Measurements from ENCODE around the gene GSAP. TPM values are rescaled to one million over a fixed set of nuclear protein-coding genes. Genes with fewer than 3 reads are reported as not detected.

Gene GSAP
- total and polyA plus RNA-seq, 12 donors: 1.7 to 23.7 (median 7.9) TPM

DNA sequence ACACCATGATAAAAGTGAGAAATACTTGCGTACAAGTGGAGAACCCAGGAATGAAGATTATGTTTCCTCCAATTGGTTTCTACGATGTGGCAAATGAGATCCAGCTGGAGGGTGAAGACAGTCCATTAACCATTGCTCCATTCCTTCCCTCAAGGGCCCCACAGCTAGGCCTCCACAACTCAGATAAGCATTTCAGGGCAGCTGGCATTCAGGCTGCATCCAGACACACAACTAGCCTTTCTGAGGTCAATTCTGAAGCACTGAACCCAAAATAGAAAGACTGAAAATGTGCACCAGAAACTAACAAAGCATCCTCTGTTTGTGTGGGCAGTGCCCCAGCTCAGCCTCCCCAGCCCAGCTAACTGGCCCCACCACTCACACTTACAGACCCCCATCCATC, 94.8 kb downstream of the GSAP start:
- Histone ChIP-seq H3K4me3 (no peak overlapping the region), H3K36me3 (peaks cover 0 to 68% (median 3%) of the 10 kb centered on the region in 9 donors), H3K4me1 (peaks cover 0 to 17% (median 7%) of the 10 kb centered on the region in 9 donors), H3K9me3 (no peaks in the 10 kb centered on the region), H3K27ac (peak overlapping the region in 1 of 10 donors; percentile 22), H3K27me3 (no peaks in the 10 kb centered on the region)
- TF ChIP-seq, protein P1, sequence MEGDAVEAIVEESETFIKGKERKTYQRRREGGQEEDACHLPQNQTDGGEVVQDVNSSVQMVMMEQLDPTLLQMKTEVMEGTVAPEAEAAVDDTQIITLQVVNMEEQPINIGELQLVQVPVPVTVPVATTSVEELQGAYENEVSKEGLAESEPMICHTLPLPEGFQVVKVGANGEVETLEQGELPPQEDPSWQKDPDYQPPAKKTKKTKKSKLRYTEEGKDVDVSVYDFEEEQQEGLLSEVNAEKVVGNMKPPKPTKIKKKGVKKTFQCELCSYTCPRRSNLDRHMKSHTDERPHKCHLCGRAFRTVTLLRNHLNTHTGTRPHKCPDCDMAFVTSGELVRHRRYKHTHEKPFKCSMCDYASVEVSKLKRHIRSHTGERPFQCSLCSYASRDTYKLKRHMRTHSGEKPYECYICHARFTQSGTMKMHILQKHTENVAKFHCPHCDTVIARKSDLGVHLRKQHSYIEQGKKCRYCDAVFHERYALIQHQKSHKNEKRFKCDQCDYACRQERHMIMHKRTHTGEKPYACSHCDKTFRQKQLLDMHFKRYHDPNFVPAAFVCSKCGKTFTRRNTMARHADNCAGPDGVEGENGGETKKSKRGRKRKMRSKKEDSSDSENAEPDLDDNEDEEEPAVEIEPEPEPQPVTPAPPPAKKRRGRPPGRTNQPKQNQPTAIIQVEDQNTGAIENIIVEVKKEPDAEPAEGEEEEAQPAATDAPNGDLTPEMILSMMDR (IDR thresholded peaks at IDR 0.05): no peak
- no peak for DNase-seq
- intact Hi-C loops (cut with DNase I): loop anchor here in 3 of 10 donors (10.0 kb wide), 2 partner anchors 76 to 196 kb away; partner anchors contain the start of gene CCDC146 (in 2 of the 3)
- 35 to 61% methylated on average over 2 of the region's 2 CpGs for WGBS, 2 donors
- ATAC-seq: peak in 1 of 8 donors; percentile 63

DNA sequence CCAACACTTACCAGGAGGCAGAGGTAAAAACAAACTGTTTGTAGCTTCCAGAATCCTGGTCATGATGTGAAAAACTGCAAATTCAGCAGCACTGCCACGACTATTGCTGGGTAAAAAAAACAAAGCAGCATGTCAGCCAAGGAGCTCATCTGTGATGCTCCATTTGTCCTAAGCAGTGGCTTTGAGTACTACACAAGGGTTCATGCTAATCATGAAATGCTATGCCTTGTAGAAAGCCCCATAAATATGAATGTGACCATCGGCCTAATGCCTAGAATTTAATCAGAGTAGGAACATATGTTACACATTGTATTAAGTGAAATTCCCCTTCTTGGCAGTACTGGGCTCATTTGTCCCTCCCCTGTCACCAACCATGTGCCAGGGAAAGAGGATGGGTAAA, 95.4 kb downstream of the GSAP start:
- peaks cover 0 to 17% (median 7%) of the 10 kb centered on the region in 9 donors for H3K4me1 ChIP-seq
- H3K27me3 ChIP-seq: no peaks in the 10 kb centered on the region
- TF ChIP-seq, protein P1 (IDR thresholded peaks at IDR 0.05): no peak
- intact Hi-C loops (cut with DNase I): loop anchor here in 3 of 10 donors (10.0 kb wide), 2 partner anchors 76 to 196 kb away; partner anchors contain the start of gene CCDC146 (in 2 of the 3)
- H3K9me3 ChIP-seq: no peaks in the 10 kb centered on the region
- H3K27ac ChIP-seq: no peak overlapping the region
- WGBS, 2 donors: 58 to 70% methylated on average over 2 of the region's 2 CpGs
- DNase-seq: no peak
- H3K36me3 ChIP-seq: peaks cover 0 to 66% (median 3%) of the 10 kb centered on the region in 9 donors
- ATAC-seq: no peak
- H3K4me3 ChIP-seq: no peak overlapping the region

DNA sequence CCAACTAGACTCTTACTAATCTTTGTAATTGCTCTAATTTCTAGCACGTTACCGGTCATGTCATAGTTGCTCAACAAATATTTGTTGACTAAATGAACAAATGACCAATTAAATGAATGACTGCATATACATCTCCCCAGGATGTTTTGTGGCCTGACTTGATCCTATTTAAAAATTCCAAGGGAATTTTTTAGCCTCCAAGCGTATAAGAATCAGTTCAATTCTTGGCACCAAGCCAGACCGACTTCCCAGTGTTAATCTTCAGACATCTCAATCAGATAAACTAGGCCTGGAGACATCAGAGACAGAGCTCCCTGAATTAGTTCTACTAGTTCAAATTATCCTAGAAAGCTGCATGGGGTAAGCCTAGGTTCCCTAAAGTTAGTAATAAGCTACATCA, 96.0 kb downstream of the GSAP start:
- Histone ChIP-seq H3K27ac (no peak overlapping the region), H3K4me3 (no peak overlapping the region), H3K27me3 (no peaks in the 10 kb centered on the region), H3K4me1 (peaks cover 0 to 17% (median 7%) of the 10 kb centered on the region in 9 donors), H3K9me3 (no peaks in the 10 kb centered on the region), H3K36me3 (peaks cover 0 to 69% (median 3%) of the 10 kb centered on the region in 9 donors)
- ATAC-seq: no peak
- TF ChIP-seq, protein P1 (IDR thresholded peaks at IDR 0.05): no peak
- intact Hi-C loops (cut with DNase I): loop anchor here in 3 of 10 donors (10.0 kb wide), 2 partner anchors 75 to 195 kb away; partner anchors contain the start of gene CCDC146 (in 2 of the 3)
- WGBS, 2 donors: 79 to 87% methylated on average over 4 of the region's 4 CpGs
- no peak for DNase-seq

DNA sequence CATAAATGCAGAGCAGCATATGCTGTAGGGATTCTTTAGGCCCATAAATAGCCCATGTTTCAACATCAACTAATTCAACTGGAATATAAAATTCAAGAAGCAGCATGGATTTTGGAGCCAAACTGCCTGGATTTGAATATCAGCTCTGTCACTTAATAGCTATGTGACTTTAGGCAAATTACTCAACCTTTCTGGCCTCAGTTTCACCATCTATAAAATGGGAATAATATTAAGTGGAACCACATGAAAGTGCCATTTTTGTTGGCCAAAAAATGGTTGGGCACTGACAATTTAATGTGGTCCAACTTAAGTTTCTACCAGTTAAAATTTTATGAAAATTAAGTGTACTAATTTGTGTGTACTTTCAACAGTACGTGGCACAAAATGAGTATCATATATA, 98.1 kb downstream of the GSAP start:
- peaks cover 0 to 32% (median 7%) of the 10 kb centered on the region in 9 donors for H3K4me1 ChIP-seq
- no peaks in the 10 kb centered on the region for H3K9me3 ChIP-seq
- H3K4me3 ChIP-seq: no peak overlapping the region
- intact Hi-C loops (cut with DNase I): no loop called here
- H3K27ac ChIP-seq: no peak overlapping the region
- WGBS, 2 donors: 65 to 100% methylated on average over 1 of the region's 1 CpG
- H3K27me3 ChIP-seq: no peaks in the 10 kb centered on the region
- ATAC-seq: no peak
- no peak for DNase-seq
- TF ChIP-seq, protein P1 (IDR thresholded peaks at IDR 0.05): no peak
- peaks cover 0 to 82% (median 5%) of the 10 kb centered on the region in 9 donors for H3K36me3 ChIP-seq
